Measurements from ENCODE around the gene MYCL.

Gene MYCL

GRCh38 chr1:39926820-39927219 is 25.1 kb upstream of the MYCL start:
- TF ChIP-seq CSDC2 (CRISPR knock-in tag; IDR thresholded peaks at IDR 0.05) (no peak), TOX (CRISPR knock-in tag; IDR thresholded peaks at IDR 0.05; ENCODE audit: borderline replicate concordance) (no peak), ZNF8 (CRISPR knock-in tag; IDR thresholded peaks at IDR 0.05) (no peak), POU6F1 (CRISPR knock-in tag; IDR thresholded peaks at IDR 0.05; ENCODE audit: borderline replicate concordance, low read depth) (no peak), ZNF70 (CRISPR knock-in tag; IDR thresholded peaks at IDR 0.05) (no peak), ZFP30 (CRISPR knock-in tag; IDR thresholded peaks at IDR 0.05) (no peak), ZNF565 (CRISPR knock-in tag; conservative IDR thresholded peaks at IDR 0.05; ENCODE audit: low read depth) (no peak), PATZ1 (CRISPR knock-in tag; IDR thresholded peaks at IDR 0.05; ENCODE audit: borderline replicate concordance) (no peak), CSRNP3 (CRISPR knock-in tag; IDR thresholded peaks at IDR 0.05) (no peak), RARB (CRISPR knock-in tag; IDR thresholded peaks at IDR 0.05) (no peak), CREB5 (CRISPR knock-in tag; IDR thresholded peaks at IDR 0.05; ENCODE audit: low read depth) (no peak), SNAI2 (CRISPR knock-in tag; IDR thresholded peaks at IDR 0.05) (no peak), PPARA (CRISPR knock-in tag; IDR thresholded peaks at IDR 0.05; ENCODE audit: borderline replicate concordance) (no peak)
- ATAC-seq, result no peak

- TF ChIP-seq CREB5 (CRISPR knock-in tag; IDR thresholded peaks at IDR 0.05; ENCODE audit: low read depth), result no peak
- no peak for TF ChIP-seq POU6F1 (CRISPR knock-in tag; IDR thresholded peaks at IDR 0.05; ENCODE audit: borderline replicate concordance, low read depth)
- TF ChIP-seq PPARA (CRISPR knock-in tag; IDR thresholded peaks at IDR 0.05; ENCODE audit: borderline replicate concordance), result no peak
- no peak for TF ChIP-seq CSRNP3 (CRISPR knock-in tag; IDR thresholded peaks at IDR 0.05)
- no peak for TF ChIP-seq SNAI2 (CRISPR knock-in tag; IDR thresholded peaks at IDR 0.05)
- no peak for TF ChIP-seq BACH2 (CRISPR knock-in tag; IDR thresholded peaks at IDR 0.05; ENCODE audit: borderline replicate concordance)
- ATAC-seq, result no peak; the same call in 2 of the 3 replicates
These were observed 24.7 kb upstream of the MYCL start for GRCh38 chr1:39926343-39926793.

- TF ChIP-seq OSR1 (CRISPR knock-in tag; IDR thresholded peaks at IDR 0.05) (no peak), SNAI2 (CRISPR knock-in tag; IDR thresholded peaks at IDR 0.05) (no peak), CREB5 (CRISPR knock-in tag; IDR thresholded peaks at IDR 0.05; ENCODE audit: low read depth) (no peak), CSDC2 (CRISPR knock-in tag; IDR thresholded peaks at IDR 0.05) (no peak), RARB (CRISPR knock-in tag; IDR thresholded peaks at IDR 0.05) (no peak), PATZ1 (CRISPR knock-in tag; IDR thresholded peaks at IDR 0.05; ENCODE audit: borderline replicate concordance) (no peak), TCF4 (CRISPR knock-in tag; IDR thresholded peaks at IDR 0.05; ENCODE audit: borderline replicate concordance) (no peak), ZFP30 (CRISPR knock-in tag; IDR thresholded peaks at IDR 0.05) (no peak)
- ATAC-seq, result no peak
These were observed 24.1 kb upstream of the MYCL start for GRCh38 chr1:39925721-39926342.

All from SK-N-SH treated with all-trans-retinoic acid at 6 μM for 48 hours (cell line).